HG03378 (cell line): ENCODE measurements around the gene DES.
"Not testable (repeated sequence)": the region's sequence is repeated elsewhere in the genome, so short reads cannot be mapped to it uniquely, and the experiment has no call there.

Experiments used
- ATAC-seq: cut with Tn5 transposase; IDR thresholded peaks from one replicate; pipeline ENCODE4 v1.9.1; 2021; ENCODE audit warnings: mild to moderate bottlenecking, moderate library complexity; ENCODE audit not compliant: unreplicated experiment

DES gene

DNA sequence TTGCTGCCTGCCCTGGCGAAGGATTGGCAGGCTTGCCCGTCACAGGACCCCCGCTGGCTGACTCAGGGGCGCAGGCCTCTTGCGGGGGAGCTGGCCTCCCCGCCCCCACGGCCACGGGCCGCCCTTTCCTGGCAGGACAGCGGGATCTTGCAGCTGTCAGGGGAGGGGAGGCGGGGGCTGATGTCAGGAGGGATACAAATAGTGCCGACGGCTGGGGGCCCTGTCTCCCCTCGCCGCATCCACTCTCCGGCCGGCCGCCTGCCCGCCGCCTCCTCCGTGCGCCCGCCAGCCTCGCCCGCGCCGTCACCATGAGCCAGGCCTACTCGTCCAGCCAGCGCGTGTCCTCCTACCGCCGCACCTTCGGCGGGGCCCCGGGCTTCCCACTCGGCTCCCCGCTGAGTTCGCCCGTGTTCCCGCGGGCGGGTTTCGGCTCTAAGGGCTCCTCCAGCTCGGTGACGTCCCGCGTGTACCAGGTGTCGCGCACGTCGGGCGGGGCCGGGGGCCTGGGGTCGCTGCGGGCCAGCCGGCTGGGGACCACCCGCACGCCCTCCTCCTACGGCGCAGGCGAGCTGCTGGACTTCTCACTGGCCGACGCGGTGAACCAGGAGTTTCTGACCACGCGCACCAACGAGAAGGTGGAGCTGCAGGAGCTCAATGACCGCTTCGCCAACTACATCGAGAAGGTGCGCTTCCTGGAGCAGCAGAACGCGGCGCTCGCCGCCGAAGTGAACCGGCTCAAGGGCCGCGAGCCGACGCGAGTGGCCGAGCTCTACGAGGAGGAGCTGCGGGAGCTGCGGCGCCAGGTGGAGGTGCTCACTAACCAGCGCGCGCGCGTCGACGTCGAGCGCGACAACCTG, at the start of gene DES:
Gene DES (plus strand): TSS at position 223 of the 857 bp plus-strand sequence. CDS start 86 bp downstream, at position 309.
- no peak for ATAC-seq

DNA sequence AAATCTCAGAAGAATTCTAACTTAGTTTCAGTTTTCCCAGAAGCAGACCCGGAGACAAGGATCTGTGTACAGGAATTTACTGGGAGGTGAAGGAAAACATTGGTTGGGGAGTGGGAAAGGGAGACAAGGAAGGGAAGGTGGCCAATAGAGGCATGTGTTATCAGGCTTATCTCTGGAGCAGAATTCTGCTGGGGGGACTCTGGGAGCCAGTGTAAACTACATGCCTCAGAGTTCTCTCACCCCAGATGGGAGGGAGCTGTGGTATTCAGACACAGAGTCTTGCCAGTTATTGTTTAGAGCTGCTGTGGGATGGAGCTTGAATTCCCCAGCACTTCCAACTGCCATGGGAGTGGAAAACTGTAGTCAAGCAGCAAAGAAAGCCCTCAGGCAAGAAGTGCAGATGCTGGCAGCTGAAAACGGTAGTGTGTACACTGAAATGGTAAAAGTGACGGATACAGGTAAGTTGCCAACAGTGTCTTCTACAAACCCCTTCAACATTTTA, 49.4 kb upstream of the DES start:
- no peak for ATAC-seq

GRCh38 chr2:219369447-219369861, 48.7 kb upstream of the DES start:
- no peak for ATAC-seq

DNA sequence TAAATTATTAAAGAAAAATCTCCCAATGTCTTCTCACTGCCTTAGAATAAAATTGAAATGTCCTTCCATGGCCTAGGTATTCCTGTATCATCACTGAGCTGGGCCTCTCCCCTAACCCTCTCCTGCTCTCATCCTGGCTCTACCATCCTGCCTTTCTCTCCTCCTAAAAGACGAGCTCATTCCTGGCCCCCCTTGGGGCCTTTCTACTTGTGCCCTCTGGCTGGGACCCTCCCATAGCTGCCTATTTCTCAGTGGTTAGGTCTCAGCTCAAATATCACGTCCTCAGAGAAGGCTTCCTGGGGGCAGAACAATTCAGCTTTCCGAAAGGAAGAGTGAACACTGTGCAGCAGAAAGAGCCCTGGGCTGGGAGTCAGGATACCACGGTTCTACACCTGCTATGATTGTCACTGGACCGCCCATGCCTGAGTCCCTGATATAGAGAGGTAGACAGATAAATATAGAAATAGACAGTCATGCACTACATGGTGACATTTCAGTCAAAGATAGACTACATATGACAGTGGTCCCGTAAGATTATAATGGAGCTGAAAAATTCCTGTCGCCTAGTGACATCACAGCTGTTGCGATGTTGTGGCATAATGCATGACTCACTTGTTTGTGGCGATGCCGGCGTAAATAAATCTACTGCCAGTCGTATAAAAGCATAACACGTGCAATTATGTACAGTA, 39.9 kb upstream of the DES start:
- ATAC-seq: no peak

DNA sequence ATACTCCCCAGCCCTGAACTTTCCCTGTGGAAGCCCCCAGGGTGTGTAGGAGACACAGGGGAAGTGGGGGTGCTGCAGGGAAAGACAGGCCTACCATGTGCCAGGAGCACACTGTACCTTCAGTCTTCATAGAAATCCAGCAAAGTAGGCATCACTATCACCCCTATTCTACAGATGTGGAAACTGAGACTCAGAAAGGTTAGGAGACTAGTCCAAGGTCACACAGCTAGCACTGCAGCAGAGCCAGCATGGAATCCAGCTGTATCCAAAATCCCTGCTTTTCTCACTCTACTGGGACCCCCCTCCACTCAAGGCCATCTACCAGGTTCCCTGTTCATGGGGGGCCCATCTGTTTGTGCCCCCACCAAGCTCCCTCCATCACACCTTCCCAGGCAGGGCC, 37.3 kb upstream of the DES start:
- ATAC-seq: no peak

GRCh38 chr2:219381448-219381847, 36.7 kb upstream of the DES start:
- no peak for ATAC-seq

DNA sequence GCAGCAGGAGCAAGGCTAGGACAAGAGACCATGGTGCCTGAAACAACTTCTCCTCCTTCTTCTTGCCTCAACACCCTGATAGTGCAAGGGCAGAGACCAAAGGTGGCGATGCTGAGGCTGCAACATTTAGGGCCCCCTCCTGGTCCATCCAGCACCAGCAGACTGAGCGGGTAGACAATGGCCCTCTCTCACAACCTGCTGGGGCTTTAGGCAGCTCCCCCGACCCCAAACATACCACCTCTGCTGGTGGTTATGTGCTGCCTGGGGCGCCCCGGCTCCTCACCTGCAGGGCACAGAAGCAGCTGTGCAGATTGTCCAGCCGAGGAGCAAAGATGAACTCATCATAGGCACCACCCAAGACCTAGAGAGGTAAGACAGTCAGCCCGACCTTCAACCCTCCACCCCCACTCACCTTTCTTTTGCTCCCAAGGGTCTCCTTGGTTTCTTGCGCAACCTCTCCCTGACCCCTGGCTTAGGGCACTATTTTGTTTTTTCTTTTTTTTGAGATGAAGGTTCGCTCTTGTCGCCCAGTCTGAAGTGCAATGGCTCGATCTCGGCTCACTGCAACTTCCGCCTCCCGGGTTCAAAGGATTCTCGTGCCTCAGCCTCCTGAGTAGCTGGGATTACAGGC, 34.0 kb upstream of the DES start:
- ATAC-seq: no peak

DNA sequence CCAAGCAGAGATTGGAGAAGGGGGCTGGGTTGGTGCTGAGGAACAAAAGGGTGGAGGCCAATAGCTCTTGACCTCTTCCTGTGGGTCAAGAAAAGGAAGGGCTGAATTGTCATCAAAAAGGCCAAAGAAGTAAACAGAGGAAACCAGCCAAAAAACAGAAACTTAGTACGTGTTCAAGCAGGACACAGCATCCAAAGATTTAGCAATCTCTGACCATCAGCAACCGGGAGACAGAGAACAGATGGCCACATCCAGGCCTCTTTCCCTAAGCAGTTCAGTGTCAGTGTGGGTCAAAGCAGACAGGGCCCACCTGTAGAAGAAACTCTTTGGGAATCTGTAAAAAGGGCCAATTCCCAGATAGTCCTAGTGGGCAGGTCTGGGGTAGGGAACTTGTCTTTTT, 33.3 kb upstream of the DES start:
- ATAC-seq: no peak

DNA sequence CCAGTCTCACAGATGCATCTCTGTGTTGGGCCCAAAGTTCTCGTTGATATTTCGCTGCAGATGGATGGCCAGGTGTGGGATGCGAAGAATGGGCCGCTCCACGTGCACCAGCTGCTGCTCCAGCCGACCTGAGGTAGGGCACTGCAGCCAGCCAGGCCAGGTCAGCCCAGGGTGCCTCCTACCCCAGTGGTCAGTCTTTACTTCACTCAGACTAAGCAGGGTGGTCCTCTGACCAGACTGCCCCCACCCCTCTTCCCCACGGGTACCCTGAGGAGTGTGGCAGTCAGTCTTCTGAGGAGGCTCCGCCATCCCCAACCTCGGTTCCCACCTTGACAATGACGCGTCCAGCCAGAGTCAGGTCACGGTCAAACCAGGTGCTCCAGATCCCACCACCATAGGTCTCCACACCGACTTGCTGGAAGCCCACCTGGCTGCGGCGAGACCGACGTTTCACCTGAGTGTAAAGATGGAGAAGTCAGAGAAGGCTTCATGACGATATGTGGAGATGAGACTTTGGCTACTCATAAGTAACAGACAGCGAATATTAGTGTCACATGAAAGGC, 32.1 kb upstream of the DES start:
- ATAC-seq: no peak

DNA sequence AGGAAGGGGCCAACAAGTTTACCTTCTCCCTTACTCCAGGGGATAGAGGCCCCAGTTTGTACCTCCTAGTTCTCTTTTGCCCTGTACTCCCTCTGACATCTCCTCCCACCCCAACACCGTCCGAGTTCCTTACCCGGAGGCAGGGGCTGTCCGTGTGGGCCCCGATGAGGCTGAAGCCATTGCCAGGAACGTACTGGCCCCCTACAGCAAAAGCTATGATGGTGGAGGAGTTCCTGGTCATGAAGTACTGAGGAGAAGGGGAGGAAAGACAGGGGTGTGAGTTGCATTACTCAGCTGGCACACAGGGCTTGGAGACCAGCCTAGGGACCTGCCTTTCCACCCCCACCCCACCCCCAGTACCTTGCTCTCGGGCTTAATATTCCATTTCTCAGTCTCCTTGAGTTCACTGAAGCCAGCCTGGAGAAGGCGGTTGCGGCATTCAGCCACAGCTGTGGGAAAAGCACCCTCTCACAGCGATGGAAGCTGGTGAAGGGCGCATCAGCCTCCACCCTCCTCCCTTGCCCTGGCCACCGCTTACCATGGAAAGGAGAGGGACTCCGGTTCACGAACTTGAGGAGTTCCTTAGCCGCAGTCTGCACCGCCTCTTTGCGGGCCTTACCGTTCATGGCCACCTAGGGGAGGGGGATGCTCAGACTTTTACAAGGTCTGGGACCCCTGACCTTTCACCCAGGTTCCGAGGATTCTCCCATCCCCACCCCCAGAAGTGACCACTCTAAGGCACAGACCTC, 31.5 kb upstream of the DES start:
- ATAC-seq: no peak

- peak; percentile 74 for ATAC-seq
Observed at GRCh38 chr2:219387306-219388120, 30.7 kb upstream of the DES start, which contains the start of gene DNPEP. DNPEP (minus strand) TSS chr2:219387912; CDS start chr2:219387794, 118 bp downstream.

GRCh38 chr2:219388121-219388906, 29.9 kb upstream of the DES start:
- peak; percentile 48 for ATAC-seq

GRCh38 chr2:219388907-219389156, 29.3 kb upstream of the DES start:
- no peak for ATAC-seq

DNA sequence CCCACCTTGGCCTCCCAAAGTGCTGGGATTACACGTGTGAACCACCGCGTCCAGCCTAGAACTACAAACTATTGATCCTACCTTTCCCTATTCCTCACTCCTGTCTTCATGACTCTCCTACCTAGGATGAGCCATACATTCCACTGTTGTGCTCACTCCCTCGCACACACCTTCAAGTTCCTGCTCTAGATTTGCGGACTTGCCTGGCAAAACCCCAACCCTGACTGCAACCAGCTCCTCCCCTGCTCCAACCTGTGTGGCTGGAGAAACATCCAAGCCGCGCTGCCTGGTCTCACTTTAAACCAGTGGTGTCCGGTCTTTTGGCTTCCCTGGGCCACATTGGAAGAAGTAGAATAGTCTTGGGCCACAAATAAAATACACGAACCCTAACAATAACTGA, 25.4 kb upstream of the DES start:
- no peak for ATAC-seq

DNA sequence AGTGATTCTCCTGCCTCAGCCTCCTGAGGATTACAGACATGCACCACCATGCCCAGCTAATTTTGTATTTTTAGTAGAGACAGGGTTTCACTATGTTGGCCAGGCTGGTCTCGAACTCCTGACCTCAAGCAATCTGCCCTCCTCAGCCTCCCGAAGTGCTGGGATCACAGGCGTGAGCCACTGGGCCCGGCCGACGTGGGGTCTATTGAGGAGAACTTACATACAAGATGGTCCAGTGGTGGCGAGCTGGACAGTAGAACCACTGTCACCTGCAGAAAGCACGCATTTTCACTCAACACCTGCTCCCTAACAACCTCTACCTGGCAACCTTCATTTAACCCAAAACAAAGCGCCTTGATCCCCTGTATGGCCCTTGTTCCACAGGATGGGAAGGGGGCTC, 23.1 kb upstream of the DES start:
- ATAC-seq: not testable (repeated sequence)

GRCh38 chr2:219395609-219396008, 22.6 kb upstream of the DES start:
- ATAC-seq: no peak

DNA sequence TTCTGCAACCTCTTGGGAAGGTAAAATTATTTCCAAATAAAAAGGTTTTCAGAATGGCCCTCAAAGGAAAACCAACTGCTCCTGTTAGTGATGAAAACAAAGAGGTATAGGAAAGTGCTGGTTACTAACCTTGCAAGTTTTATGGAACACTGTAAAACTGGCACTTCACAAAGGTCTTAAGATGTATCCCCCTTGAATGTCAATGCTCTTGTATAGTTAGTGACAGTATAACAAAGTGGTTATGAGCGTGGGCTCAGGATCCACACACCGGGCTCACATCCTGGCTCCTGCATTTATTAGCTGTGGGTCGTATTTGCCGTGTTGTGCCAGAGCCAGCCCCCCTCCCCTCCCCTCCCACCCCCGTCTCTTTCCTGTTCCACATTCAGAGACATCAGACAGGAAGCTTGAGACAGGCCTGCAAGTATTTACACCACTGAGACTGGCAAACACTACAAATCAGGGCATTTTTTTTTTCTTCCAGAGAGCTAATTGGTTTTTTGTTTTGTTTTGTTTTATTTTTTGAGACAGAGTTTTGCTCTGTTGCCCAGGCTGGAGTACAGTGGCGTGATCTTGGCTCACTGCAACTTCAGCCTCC, 21.2 kb upstream of the DES start:
- no peak for ATAC-seq

GRCh38 chr2:219398721-219399363, 19.3 kb upstream of the DES start:
- ATAC-seq: no peak
